ENCODE results near the gene PKD1L1. TPM values are rescaled to one million over a fixed set of nuclear protein-coding genes. Genes with fewer than 3 reads are reported as not detected.

The PKD1L1 gene
- polyA plus RNA-seq, 1 donor (not counting 4 experiments of a cell fraction or from before 2014, with no cell fraction given) = 0.04 TPM

DNA sequence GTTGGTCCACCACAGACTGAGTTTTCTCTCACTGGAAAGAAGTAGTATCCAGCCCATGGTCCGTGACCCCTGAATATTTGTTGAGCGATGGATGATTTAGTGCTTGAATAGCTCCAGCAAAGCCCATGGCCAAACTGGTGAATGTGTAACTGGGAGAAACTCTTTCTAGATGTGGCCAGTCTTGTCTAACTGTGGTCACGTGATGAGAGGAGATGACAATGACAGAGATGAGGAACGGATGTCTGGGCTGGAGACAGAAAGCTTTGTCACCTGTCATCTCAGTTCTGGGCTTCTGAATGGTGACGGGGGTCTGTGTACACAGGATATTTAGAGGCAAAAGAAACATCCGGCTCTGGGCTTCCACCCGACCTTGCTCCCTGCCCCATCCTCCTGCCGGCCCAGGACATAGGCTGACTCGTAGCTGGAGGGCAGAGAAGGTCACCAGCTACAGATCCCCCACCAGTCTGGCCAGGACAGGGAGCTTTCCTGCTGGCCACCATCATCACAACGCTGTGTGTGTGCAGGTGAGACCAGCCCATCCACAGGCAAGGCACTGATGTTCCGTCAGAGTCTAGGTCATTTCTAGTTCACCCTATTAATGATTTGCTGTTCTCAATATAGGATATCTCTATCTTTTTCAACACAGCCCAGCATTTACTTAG is 213.8 kb downstream of the PKD1L1 start:
- Histone ChIP-seq H3K9me3 (ENCODE audit: control insufficient read depth, low read depth, low read length) (no peaks in the 10 kb centered on the region), H3K36me3 (ENCODE audit: control insufficient read depth in 2 of 2, extremely low read depth in 1 of 2, insufficient read depth in 2 of 2, low read length in 2 of 2) (no peaks in the 10 kb centered on the region), H3K27ac (ENCODE audit: control insufficient read depth, insufficient read depth, low read length) (no peak overlapping the region), H3K4me2 (ENCODE audit: control insufficient read depth, extremely low read depth, insufficient read depth, low read depth, low read length) (no peak overlapping the region), H3K9ac (ENCODE audit: control insufficient read depth, extremely low read depth, insufficient read depth, low read length) (no peak overlapping the region), H3K79me2 (ENCODE audit: control insufficient read depth, insufficient read depth, low read length) (no peaks in the 10 kb centered on the region), H3K27me3 (ENCODE audit: control insufficient read depth, extremely low read depth, insufficient read depth, low read length) (peaks cover 6% of the 10 kb centered on the region), H3K4me1 (ENCODE audit: control insufficient read depth, extremely low read depth, insufficient read depth, low read length) (no peaks in the 10 kb centered on the region), H3K9me1 (ENCODE audit: control insufficient read depth, extremely low read depth, insufficient read depth, low read length) (no peaks in the 10 kb centered on the region), H3K4me3 (ENCODE audit: control insufficient read depth in 2 of 3, extremely low read depth in 1 of 3, insufficient read depth in 2 of 3, low read depth in 1 of 3, low read length in 3 of 3) (no peak overlapping the region), H2AFZ (ENCODE audit: control insufficient read depth, low read length) (no peak overlapping the region), H4K20me1 (ENCODE audit: control insufficient read depth, extremely low read depth, insufficient read depth, low read length) (no peaks in the 10 kb centered on the region)
- TF ChIP-seq, protein P1, sequence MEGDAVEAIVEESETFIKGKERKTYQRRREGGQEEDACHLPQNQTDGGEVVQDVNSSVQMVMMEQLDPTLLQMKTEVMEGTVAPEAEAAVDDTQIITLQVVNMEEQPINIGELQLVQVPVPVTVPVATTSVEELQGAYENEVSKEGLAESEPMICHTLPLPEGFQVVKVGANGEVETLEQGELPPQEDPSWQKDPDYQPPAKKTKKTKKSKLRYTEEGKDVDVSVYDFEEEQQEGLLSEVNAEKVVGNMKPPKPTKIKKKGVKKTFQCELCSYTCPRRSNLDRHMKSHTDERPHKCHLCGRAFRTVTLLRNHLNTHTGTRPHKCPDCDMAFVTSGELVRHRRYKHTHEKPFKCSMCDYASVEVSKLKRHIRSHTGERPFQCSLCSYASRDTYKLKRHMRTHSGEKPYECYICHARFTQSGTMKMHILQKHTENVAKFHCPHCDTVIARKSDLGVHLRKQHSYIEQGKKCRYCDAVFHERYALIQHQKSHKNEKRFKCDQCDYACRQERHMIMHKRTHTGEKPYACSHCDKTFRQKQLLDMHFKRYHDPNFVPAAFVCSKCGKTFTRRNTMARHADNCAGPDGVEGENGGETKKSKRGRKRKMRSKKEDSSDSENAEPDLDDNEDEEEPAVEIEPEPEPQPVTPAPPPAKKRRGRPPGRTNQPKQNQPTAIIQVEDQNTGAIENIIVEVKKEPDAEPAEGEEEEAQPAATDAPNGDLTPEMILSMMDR (optimal IDR thresholded peaks at IDR 0.05 in 1 of 3, IDR thresholded peaks at IDR 0.05 in 1 of 3, conservative IDR thresholded peaks at IDR 0.05 in 1 of 3; ENCODE audit: extremely low read depth in 1 of 3, insufficient read depth in 2 of 3, low read length in 3 of 3) = no peak
- TF ChIP-seq EZH2 (IDR thresholded peaks at IDR 0.05; ENCODE audit: low read length) = no peak
- FAIRE-seq (no peak), DNase-seq (ENCODE audit: low read depth, low spot score) (no peak)
- dilution Hi-C loops (cut with MboI; ENCODE audit: extremely low pct_ligation_motif_present, low sequenced_read_pairs) = no loop called here

DNA sequence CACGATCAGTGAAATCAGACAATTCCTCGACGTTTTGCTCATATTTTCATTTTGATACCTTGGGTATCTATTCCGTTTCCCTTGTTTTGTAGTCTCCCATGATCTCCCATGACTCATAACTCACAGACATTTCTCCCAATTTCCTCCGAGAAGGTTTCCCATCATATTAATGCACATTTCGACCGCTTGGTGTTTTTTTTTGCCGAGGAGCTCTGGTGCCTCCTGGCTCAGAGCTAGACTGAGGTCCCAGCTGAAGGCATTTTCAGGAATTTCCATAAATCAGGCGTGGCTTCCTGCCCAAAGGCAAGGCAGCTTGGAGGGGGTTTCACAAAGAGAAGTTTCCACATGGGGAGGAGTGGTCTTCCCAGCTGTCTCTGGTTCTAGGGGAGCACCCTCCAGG is 218.1 kb downstream of the PKD1L1 start:
- Histone ChIP-seq H3K9me1 (ENCODE audit: control insufficient read depth, extremely low read depth, insufficient read depth, low read length) (no peaks in the 10 kb centered on the region), H3K27ac (ENCODE audit: control insufficient read depth, insufficient read depth, low read length) (no peak overlapping the region), H3K4me2 (ENCODE audit: control insufficient read depth, extremely low read depth, insufficient read depth, low read depth, low read length) (no peak overlapping the region), H2AFZ (ENCODE audit: control insufficient read depth, low read length) (no peak overlapping the region), H3K9me3 (ENCODE audit: control insufficient read depth, low read depth, low read length) (no peaks in the 10 kb centered on the region), H3K4me1 (ENCODE audit: control insufficient read depth, extremely low read depth, insufficient read depth, low read length) (no peaks in the 10 kb centered on the region), H3K79me2 (ENCODE audit: control insufficient read depth, insufficient read depth, low read length) (no peaks in the 10 kb centered on the region), H3K9ac (ENCODE audit: control insufficient read depth, extremely low read depth, insufficient read depth, low read length) (no peak overlapping the region), H3K27me3 (ENCODE audit: control insufficient read depth, extremely low read depth, insufficient read depth, low read length) (peaks cover 6% of the 10 kb centered on the region), H3K4me3 (ENCODE audit: control insufficient read depth in 2 of 3, extremely low read depth in 1 of 3, insufficient read depth in 2 of 3, low read depth in 1 of 3, low read length in 3 of 3) (no peak overlapping the region), H4K20me1 (ENCODE audit: control insufficient read depth, extremely low read depth, insufficient read depth, low read length) (no peaks in the 10 kb centered on the region), H3K36me3 (ENCODE audit: control insufficient read depth in 2 of 2, extremely low read depth in 1 of 2, insufficient read depth in 2 of 2, low read length in 2 of 2) (no peaks in the 10 kb centered on the region)
- FAIRE-seq (no peak), DNase-seq (ENCODE audit: low read depth, low spot score) (no peak)
- dilution Hi-C loops (cut with MboI; ENCODE audit: extremely low pct_ligation_motif_present, low sequenced_read_pairs) = no loop called here
- TF ChIP-seq, protein P1 (optimal IDR thresholded peaks at IDR 0.05 in 1 of 3, IDR thresholded peaks at IDR 0.05 in 1 of 3, conservative IDR thresholded peaks at IDR 0.05 in 1 of 3; ENCODE audit: extremely low read depth in 1 of 3, insufficient read depth in 2 of 3, low read length in 3 of 3) = no peak
- TF ChIP-seq EZH2 (IDR thresholded peaks at IDR 0.05; ENCODE audit: low read length) = no peak
